Kidney (tissue), 14 donors: ENCODE results near the gene S100A7. TPM values are rescaled to one million over a fixed set of nuclear protein-coding genes. Genes with fewer than 3 reads are reported as not detected.
"Not testable (repeated sequence)": the region's sequence is repeated elsewhere in the genome, so short reads cannot be mapped to it uniquely, and the experiment has no call there.

Experiments
- DNase-seq, 5 donors: peaks; one replicate each; pipeline ENCODE4 v3.0.0-alpha.2; 2013 to 2020
- FAIRE-seq: peaks from 2 replicates; lab custom pipeline; 2012; peaks lifted over from hg19 to GRCh38; lab: Jason Lieb, UNC
- H3K27ac ChIP-seq, 2 donors: one replicate each; pipeline ENCODE4 v1.7.0; 2013; ENCODE audit warnings: low read depth in 2 of 2, low read length in 2 of 2, inconsistent platforms in 1 of 2
- H3K27me3 ChIP-seq: one replicate; pipeline ENCODE4 v1.7.1; 2013; ENCODE audit warnings: low read length, inconsistent platforms; ENCODE audit not compliant: control insufficient read depth, insufficient read depth
- H3K36me3 ChIP-seq, 3 donors: one replicate each; pipeline versions ENCODE4 v1.7.0 to v1.7.1; 2013; ENCODE audit warnings: low read length in 3 of 3, control low read depth in 1 of 3, inconsistent platforms in 1 of 3; ENCODE audit not compliant: insufficient read depth in 3 of 3, control insufficient read depth in 2 of 3
- H3K4me1 ChIP-seq, 3 donors: one replicate each; pipeline versions ENCODE4 v1.7.0 to v1.7.1; 2013; ENCODE audit warnings: low read length in 3 of 3, inconsistent platforms in 1 of 3, low read depth in 1 of 3; ENCODE audit not compliant: control insufficient read depth in 2 of 3, insufficient read depth in 2 of 3
- H3K4me3 ChIP-seq, 3 donors: one replicate each; pipeline versions ENCODE4 v1.7.0 to v1.8.1; 2013; ENCODE audit warnings: low read length in 3 of 3, control low read depth in 1 of 3, inconsistent platforms in 1 of 3
- H3K9ac ChIP-seq, 3 donors: one replicate each; pipeline versions ENCODE4 v1.7.0 to v1.7.1; 2013; ENCODE audit warnings: low read length in 3 of 3, control low read depth in 1 of 3, inconsistent platforms in 1 of 3
- H3K9me3 ChIP-seq, 3 donors: one replicate each; pipeline versions ENCODE4 v1.7.0 to v1.7.1; 2013; ENCODE audit warnings: low read length in 3 of 3, control low read depth in 1 of 3, inconsistent platforms in 1 of 3; ENCODE audit not compliant: control insufficient read depth in 2 of 3, insufficient read depth in 1 of 3
- intact Hi-C: fragments of 100-400 bp; cut with DNase I; formaldehyde crosslinking; loops from one replicate; pipeline ENCODE4 v1.11.1; 2022
- polyA plus RNA-seq: library from polyadenylated mRNA; stranded (reverse); fragments of 350-450 nt; fragmentation: Illumina TruSeq; extraction: RNeasy Lipid Tissue Mini Kit (QIAGEN cat#74804); gene quantifications from one replicate; pipeline ENCODE4 v1.2.3, GENCODE V29; 2014; ENCODE audit warnings: low read depth, low replicate concordance; ENCODE audit not compliant: insufficient read depth
- total RNA-seq: library from RNA; stranded (reverse); fragmentation: NEBNext Ultra II Directional; extraction: Animal tissue kit (Norgen Biotek cat#: 25700); gene quantifications from one replicate; pipeline ENCODE4 v1.2.1, GENCODE V29; 2021
- TF ChIP-seq, protein P1 (sequence below): IDR thresholded peaks from 3 replicates; pipeline ENCODE4 v1.5.1; 2012; ENCODE audit warnings: mild to moderate bottlenecking, moderate library complexity, borderline replicate concordance; ENCODE audit not compliant: insufficient read depth; ENCODE audit errors: extremely low read depth
- donor health status: control.
- donor health status: control.
- donor health status: control.
- donor health status: control.
- donor health status: control.
- donor health status: DM: yes; HTN: yes; CAD: no.
- donor health status: Normal renal cell carcinoma (clear cell type).

Gene S100A7
- total and polyA plus RNA-seq, 2 donors from 2014 or later: not detected

DNA sequence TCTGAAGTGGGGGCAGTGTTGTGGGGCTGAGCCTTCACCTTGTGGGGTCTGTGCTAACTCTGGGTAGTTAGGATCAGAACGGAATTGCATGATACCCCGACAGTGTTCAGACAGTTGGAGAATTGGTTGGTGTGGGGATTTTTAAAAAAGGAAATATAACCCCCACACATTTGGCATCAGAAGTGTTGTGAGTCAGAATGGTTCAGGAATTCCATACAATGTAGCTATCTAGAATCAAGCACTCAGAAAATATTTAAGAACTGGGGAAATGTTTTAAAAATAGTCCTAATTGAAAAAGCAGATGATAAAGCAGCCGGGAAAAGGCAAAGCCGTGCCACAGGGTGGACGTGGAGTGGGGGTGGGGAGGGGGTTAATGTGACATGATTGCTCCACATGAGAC, 6.5 kb upstream of the S100A7 start:
- Histone ChIP-seq H3K9me3 (peaks cover 0 to 12% (median 0%) of the 10 kb centered on the region in 3 donors), H3K27me3 (no peaks in the 10 kb centered on the region), H3K27ac (no peak overlapping the region), H3K9ac (no peak overlapping the region), H3K4me1 (no peaks in the 10 kb centered on the region), H3K36me3 (no peaks in the 10 kb centered on the region), H3K4me3 (no peak overlapping the region)
- FAIRE-seq (no peak), DNase-seq (no peak)
- intact Hi-C loops: no loop called here
- TF ChIP-seq, protein P1, sequence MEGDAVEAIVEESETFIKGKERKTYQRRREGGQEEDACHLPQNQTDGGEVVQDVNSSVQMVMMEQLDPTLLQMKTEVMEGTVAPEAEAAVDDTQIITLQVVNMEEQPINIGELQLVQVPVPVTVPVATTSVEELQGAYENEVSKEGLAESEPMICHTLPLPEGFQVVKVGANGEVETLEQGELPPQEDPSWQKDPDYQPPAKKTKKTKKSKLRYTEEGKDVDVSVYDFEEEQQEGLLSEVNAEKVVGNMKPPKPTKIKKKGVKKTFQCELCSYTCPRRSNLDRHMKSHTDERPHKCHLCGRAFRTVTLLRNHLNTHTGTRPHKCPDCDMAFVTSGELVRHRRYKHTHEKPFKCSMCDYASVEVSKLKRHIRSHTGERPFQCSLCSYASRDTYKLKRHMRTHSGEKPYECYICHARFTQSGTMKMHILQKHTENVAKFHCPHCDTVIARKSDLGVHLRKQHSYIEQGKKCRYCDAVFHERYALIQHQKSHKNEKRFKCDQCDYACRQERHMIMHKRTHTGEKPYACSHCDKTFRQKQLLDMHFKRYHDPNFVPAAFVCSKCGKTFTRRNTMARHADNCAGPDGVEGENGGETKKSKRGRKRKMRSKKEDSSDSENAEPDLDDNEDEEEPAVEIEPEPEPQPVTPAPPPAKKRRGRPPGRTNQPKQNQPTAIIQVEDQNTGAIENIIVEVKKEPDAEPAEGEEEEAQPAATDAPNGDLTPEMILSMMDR: no peak

DNA sequence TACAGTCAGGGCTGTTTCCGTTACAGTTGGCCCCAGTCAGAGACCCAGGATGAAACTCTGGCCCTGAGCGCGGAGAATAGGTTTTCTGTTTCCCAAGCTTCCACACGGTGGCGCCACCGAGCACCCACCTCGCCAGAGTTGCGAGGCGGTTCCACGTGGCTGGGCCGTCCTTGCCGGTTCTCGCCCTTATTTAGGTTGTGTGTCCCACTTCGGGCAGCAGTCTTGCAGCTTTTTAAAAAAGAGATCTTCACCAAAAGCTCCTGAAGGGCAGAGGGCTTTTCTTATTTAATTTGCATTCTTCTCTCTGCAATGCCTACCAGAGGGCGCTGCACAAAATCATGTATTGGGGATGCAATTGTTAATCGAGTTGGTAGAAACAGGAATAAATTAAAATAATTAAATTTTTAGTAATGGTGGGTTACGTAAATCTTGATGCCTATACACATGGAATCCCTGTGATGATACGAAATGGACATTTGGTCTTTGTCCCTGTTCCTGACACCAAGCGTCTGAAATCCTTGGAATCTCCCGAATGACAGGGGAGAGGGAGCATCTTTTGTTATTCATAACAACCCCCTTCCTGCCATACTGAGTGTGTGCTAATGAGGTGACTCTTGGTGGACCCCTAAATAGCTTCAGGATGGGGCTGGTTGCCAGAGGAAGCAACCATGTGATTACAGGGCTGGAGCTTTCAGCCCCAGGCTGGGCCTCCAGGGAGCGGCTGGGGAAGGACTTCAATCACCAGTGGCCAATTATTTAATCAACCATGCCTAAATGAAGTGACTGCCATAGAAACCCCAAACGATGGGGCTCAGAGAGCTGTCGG, 5.6 kb upstream of the S100A7 start:
- Histone ChIP-seq H3K9me3 (peaks cover 0 to 5% (median 0%) of the 10 kb centered on the region in 3 donors), H3K27ac (no peak overlapping the region), H3K36me3 (no peaks in the 10 kb centered on the region), H3K4me3 (no peak overlapping the region), H3K4me1 (no peaks in the 10 kb centered on the region), H3K27me3 (no peaks in the 10 kb centered on the region), H3K9ac (no peak overlapping the region)
- intact Hi-C loops: no loop called here
- TF ChIP-seq, protein P1: peak; percentile 75
- FAIRE-seq (no peak), DNase-seq (peak; percentile 52 to 77 (median 56))

DNA sequence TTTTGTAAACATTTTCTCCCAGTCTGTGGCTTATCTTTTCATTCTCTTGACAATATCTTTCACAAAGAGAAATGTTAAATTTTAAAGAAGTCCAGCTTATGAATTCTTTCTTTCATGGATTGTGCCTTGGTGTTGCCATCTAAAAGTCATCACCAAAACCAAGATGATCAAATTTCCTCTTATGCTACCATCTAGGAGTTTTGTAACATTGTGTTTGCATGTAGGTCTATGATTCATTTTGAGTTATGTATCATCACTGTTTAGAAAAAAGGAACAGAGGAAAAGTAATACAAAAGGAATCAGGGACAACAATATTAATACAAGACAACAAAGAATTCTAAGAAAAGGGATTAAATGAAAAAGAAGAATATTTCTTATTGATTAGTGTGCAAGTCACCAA, 2.3 kb upstream of the S100A7 start:
- H3K4me3 ChIP-seq, H3K27me3 ChIP-seq, H3K27ac ChIP-seq, H3K9ac ChIP-seq, H3K36me3 ChIP-seq, H3K9me3 ChIP-seq, DNase-seq, intact Hi-C loops, H3K4me1 ChIP-seq, FAIRE-seq: not testable (repeated sequence)

DNA sequence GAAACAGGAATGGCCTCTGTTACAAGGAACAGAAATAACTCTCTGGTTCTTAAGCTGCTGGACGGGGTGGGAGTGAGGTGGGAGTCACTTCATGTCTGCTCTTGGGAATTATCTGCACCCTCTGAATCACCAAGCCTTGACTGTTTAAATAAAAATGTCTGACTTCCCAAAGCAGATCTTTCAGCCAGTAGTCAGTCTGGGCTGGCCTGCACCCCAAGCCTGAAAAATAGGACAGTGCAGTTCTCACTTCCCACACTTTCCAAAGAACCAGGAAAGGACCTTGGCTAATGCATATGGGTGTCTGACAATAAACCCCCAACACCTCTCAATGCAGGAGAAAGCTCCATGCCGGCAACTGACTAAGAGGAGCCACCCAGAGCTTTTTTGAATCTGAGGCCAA, 796 bp downstream of the S100A7 start:
- intact Hi-C loops: no loop called here
- Histone ChIP-seq H3K4me1 (no peaks in the 10 kb centered on the region), H3K9ac (no peak overlapping the region), H3K4me3 (no peak overlapping the region), H3K27me3 (no peaks in the 10 kb centered on the region), H3K27ac (no peak overlapping the region), H3K36me3 (no peaks in the 10 kb centered on the region), H3K9me3 (no peaks in the 10 kb centered on the region)
- no peak for DNase-seq
- TF ChIP-seq, protein P1: no peak
- no peak for FAIRE-seq
